Right lobe of liver (tissue), 6 donors: ENCODE results near the gene AATK. TPM values are rescaled to one million over a fixed set of nuclear protein-coding genes. Genes with fewer than 3 reads are reported as not detected.
A peak's percentile ranks its signal among the peaks of the same experiment; 100 is the strongest.

Source experiments
- ATAC-seq, 4 donors: fragments of 200-7000 bp; cut with Tn5 transposase; one replicate each; pipeline ENCODE4 v1.9.1; 2020; ENCODE audit warnings: mild to moderate bottlenecking in 4 of 4, moderate library complexity in 4 of 4
- DNase-seq, 3 donors: peaks; one replicate each; pipeline ENCODE4 v3.0.0-alpha.2; 2020
- H3K27ac ChIP-seq, 3 donors: fragments of 200-600 bp; one replicate each; pipeline ENCODE4 v1.8.0; 2022
- H3K27me3 ChIP-seq, 2 donors: fragments of 200-600 bp; one replicate each; pipeline ENCODE4 v1.8.0; 2022
- H3K36me3 ChIP-seq, 4 donors: fragments of 200-600 bp; sonication (generic) in 1 of 4; one replicate each; pipeline versions ENCODE4 v1.5.1 to v1.8.0; 2017 to 2022; ENCODE audit warnings: control low read depth in 1 of 4
- H3K4me1 ChIP-seq, 4 donors: fragments of 200-600 bp; sonication (generic) in 1 of 4; one replicate each; pipeline versions ENCODE4 v1.5.1 to v1.8.0; 2017 to 2022; ENCODE audit warnings: control low read depth in 1 of 4
- H3K4me3 ChIP-seq, 3 donors: fragments of 200-600 bp; one replicate each; pipeline ENCODE4 v1.8.0; 2022
- H3K9me3 ChIP-seq, 4 donors: fragments of 200-600 bp; sonication (generic) in 1 of 4; one replicate each; pipeline versions ENCODE4 v1.5.1 to v1.8.0; 2017 to 2022; ENCODE audit warnings: control low read depth in 1 of 4
- CTCF ChIP-seq, 4 donors: fragments of 200-600 bp in 3 of 4; fragments of 450-650 bp in 1 of 4; IDR thresholded peaks; one replicate each; pipeline versions ENCODE4 v1.5.1 to v1.8.0; 2016 to 2022; ENCODE audit warnings: antibody characterized with exemption in 4 of 4, mild to moderate bottlenecking in 2 of 4
- POLR2A ChIP-seq: fragments of 450-650 bp; IDR thresholded peaks from one replicate; pipeline ENCODE4 v1.6.1; 2017; ENCODE audit warnings: antibody characterized with exemption, mild to moderate bottlenecking
- WGBS: methylation state at CpG from one replicate; pipeline ENCODE4 v1.1.6; 2018; ENCODE audit warnings: low coverage, low lambda C conversion rate; ENCODE audit not compliant: insufficient coverage; ENCODE audit errors: missing lambda C conversion rate; 5-methylcytosine and 5-hydroxymethylcytosine counted together
- intact Hi-C, 2 donors: fragments of 100-400 bp; cut with DNase I; formaldehyde crosslinking; loops; one replicate each; pipeline versions ENCODE4 v1.11.2 to v1.14.1; 2022
- total RNA-seq, 6 experiments: library from RNA; depleted of rRNA in 2 of 6; stranded (reverse); fragments of >200 nt in 2 of 6; fragmentation: NEBNext Ultra II Directional in 3 of 6; extraction: Animal tissue kit (Norgen Biotek cat#: 25700) in 3 of 6; gene quantifications; one replicate each; pipeline versions ENCODE4 v1.1.0 to v1.2.4, GENCODE V29; 2016 to 2023
- donor health status: DM: no; HTN: yes; CAD: no.
- donor health status: DM: no; HTN: no; CAD: no.
- donor health status: DM: no; HTN: no; CAD: no.
- donor health status: DM: no; HTN: yes; CAD: no.
- donor health status: DM: no; HTN: yes; CAD: no.

AATK gene
- total RNA-seq, 6 experiments from 2014 or later: 0.31 to 1.2 (median 0.86) TPM

DNA sequence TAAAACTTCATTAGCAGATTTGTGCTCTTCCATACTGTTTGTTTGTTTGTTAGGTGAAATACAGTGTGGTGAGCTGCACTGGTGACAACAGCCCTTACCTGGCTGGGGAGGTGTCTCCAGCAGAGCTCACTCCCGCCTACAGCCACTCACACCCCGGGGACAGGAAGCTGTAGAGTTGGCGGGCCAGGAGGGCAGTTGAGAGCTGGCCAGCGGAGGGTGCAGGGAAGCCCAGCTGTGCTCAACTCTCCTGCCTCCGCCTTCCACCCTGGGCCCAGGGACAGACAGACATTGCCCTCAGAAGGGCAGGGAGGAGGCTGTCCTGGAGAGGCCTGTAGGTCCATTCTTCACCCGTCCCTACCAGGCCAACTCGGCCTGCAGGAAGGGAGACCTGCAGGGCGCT is 49.3 kb downstream of the AATK start:
- no peaks in the 10 kb centered on the region for H3K27me3 ChIP-seq
- TF ChIP-seq POLR2A (peak; percentile 63), CTCF (IDR thresholded peaks at IDR 0.05) (no peak)
- 34% methylated on average over 5 of the region's 8 CpGs for WGBS
- no peak overlapping the region for H3K4me3 ChIP-seq
- H3K27ac ChIP-seq: peak overlapping the region in 1 of 3 donors; percentile 37
- ATAC-seq: peak; percentile 60 to 79 (median 70)
- intact Hi-C loops: no loop called here
- H3K4me1 ChIP-seq: peaks cover 0 to 23% (median 8%) of the 10 kb centered on the region in 4 donors
- peak; percentile 75 to 90 (median 87) for DNase-seq
- peaks cover 0 to 6% (median 0%) of the 10 kb centered on the region in 4 donors for H3K36me3 ChIP-seq
- H3K9me3 ChIP-seq: no peaks in the 10 kb centered on the region

DNA sequence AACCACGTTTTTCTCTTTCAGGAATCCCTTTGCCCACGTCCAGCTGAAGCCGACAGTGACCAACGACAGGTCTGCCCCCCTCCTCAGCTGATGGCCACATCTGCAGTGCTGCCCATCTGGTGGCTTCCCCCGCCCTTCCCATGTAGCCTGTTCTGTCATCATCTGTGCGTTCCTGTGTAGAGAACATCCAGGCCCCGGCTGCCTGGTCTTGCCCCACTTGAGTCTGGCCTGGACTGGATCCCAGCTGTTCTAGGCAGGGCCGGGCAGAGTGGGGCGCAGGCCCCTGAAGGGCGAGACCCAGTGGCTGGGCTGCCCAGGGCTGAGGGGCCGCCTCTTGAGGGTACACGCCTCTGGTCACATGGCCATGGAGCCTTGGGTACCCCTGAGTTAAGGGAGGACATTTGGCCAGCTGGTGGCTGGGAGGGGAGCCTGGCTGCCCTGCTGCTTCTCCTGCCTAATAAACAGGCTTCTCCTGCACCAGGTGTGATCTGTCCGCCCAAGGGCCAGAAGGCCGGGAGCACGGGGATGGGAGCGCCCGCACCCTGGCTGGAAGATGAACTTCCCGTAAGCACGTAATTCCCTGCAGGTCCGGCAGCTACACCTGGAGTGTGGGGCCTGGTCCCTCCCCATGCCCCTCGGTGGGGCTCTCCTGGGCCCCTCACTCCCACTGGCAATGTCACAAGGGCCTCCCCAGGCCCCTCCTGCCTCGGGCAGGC is 50.1 kb downstream of the AATK start:
- Histone ChIP-seq H3K9me3 (no peaks in the 10 kb centered on the region), H3K27me3 (no peaks in the 10 kb centered on the region), H3K36me3 (peaks cover 0 to 8% (median 4%) of the 10 kb centered on the region in 4 donors), H3K27ac (peak overlapping the region in 1 of 3 donors; percentile 37), H3K4me1 (peaks cover 0 to 23% (median 8%) of the 10 kb centered on the region in 4 donors), H3K4me3 (no peak overlapping the region)
- WGBS: 80% methylated on average over 2 of the region's 22 CpGs
- intact Hi-C loops: no loop called here
- DNase-seq (no peak), ATAC-seq (no peak)
- TF ChIP-seq POLR2A (no peak), CTCF (IDR thresholded peaks at IDR 0.05) (no peak)

DNA sequence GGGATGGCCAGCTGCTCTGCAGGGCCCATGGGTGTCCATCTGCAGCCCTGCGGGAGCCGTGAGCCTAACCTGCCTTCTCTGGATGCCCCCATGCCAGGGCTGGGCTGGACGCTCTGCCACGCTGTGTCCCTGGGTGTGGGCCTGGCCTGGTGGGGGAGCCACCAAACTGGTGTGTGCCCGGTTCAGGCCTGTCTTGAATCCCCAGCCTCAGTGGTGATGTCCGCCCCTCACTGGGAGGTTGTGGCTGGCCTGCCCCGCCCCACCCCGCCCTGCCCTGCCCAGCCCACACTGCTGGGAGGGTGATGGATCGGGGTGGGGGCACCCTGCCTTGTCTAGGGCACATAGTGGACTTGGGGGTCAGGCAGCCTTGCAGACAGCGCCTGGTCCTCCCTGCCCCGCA is 50.8 kb downstream of the AATK start:
- ATAC-seq (no peak), DNase-seq (no peak)
- Histone ChIP-seq H3K9me3 (no peaks in the 10 kb centered on the region), H3K36me3 (peaks cover 0 to 14% (median 5%) of the 10 kb centered on the region in 4 donors), H3K4me3 (no peak overlapping the region), H3K27me3 (no peaks in the 10 kb centered on the region), H3K4me1 (peaks cover 0 to 23% (median 8%) of the 10 kb centered on the region in 4 donors), H3K27ac (no peak overlapping the region)
- intact Hi-C loops: no loop called here
- TF ChIP-seq POLR2A: no peak
- TF ChIP-seq CTCF (IDR thresholded peaks at IDR 0.05): no peak
- 80% methylated on average over 1 of the region's 11 CpGs for WGBS

- intact Hi-C loops: no loop called here
Measured at GRCh38 chr17:81114351-81115093, 51.5 kb downstream of the AATK start.

More at GRCh38 chr17:81114351-81115093, 51.5 kb downstream of the AATK start:
- Histone ChIP-seq H3K9me3 (no peaks in the 10 kb centered on the region), H3K36me3 (peaks cover 0 to 21% (median 9%) of the 10 kb centered on the region in 4 donors), H3K27ac (no peak overlapping the region), H3K27me3 (no peaks in the 10 kb centered on the region), H3K4me3 (no peak overlapping the region), H3K4me1 (peaks cover 0 to 23% (median 8%) of the 10 kb centered on the region in 4 donors)
- WGBS: 34% methylated on average over 5 of the region's 19 CpGs
- peak in 1 of 3 donors; percentile 70 for DNase-seq
- ATAC-seq: no peak
- no peak for TF ChIP-seq CTCF (IDR thresholded peaks at IDR 0.05)
- TF ChIP-seq POLR2A: no peak
